Neural cell (in vitro differentiated cells): Measurements from ENCODE around the gene ONECUT3.

ENCODE experiments used
- CTCF ChIP-seq: fragments of 450-650 bp; IDR thresholded peaks from 2 replicates; pipeline ENCODE4 v1.5.1; 2014; ENCODE audit warnings: antibody characterized with exemption, mild to moderate bottlenecking, moderate library complexity; ENCODE audit not compliant: poor library complexity, severe bottlenecking
- EP300 ChIP-seq: fragments of 450-650 bp; conservative IDR thresholded peaks from 2 replicates; pipeline ENCODE4 v1.6.1; 2014; ENCODE audit warnings: antibody characterized with exemption, mild to moderate bottlenecking, moderate library complexity; ENCODE audit not compliant: poor library complexity, severe bottlenecking
- EZH2 ChIP-seq: fragments of 200-600, 300-800 bp; shearing (Covaris generic), sonication (generic); IDR thresholded peaks from 2 replicates; pipeline ENCODE4 v1.6.1; 2014; ENCODE audit warnings: antibody characterized with exemption, low read length, borderline replicate concordance, mild to moderate bottlenecking; ENCODE audit not compliant: insufficient read depth, poor library complexity, severe bottlenecking
- MXI1 ChIP-seq: fragments of 450-650 bp; conservative IDR thresholded peaks from 2 replicates; pipeline ENCODE4 v1.6.1; 2014; ENCODE audit warnings: antibody characterized with exemption, mild to moderate bottlenecking; ENCODE audit not compliant: poor library complexity, severe bottlenecking
- POLR2AphosphoS5 ChIP-seq: IDR thresholded peaks from 2 replicates; pipeline ENCODE4 v1.6.1; 2012
- REST ChIP-seq: IDR thresholded peaks from 2 replicates; pipeline ENCODE4 v1.6.1; 2012; ENCODE audit warnings: borderline replicate concordance
- SMC3 ChIP-seq: fragments of 450-650 bp; conservative IDR thresholded peaks from 2 replicates; pipeline ENCODE4 v1.6.1; 2014; ENCODE audit warnings: antibody characterized with exemption, mild to moderate bottlenecking, moderate library complexity; ENCODE audit not compliant: poor library complexity
- TAF1 ChIP-seq: IDR thresholded peaks from 2 replicates; pipeline ENCODE4 v1.6.1; 2012; ENCODE audit warnings: low read depth

- TF ChIP-seq CTCF (no peak), EZH2 (no peak), SMC3 (no peak), POLR2AphosphoS5 (no peak), REST (no peak), TAF1 (no peak), EP300 (no peak), MXI1 (no peak)
These were observed 23.1 kb upstream of the ONECUT3 start for GRCh38 chr19:1730157-1730556.
